Right lobe of liver (tissue), 4 donors: Measurements from ENCODE around the gene MYO5C.

Source experiments
- POLR2A ChIP-seq: fragments of 450-650 bp; IDR thresholded peaks from one replicate; pipeline ENCODE4 v1.6.1; 2017; ENCODE audit warnings: antibody characterized with exemption, mild to moderate bottlenecking
- TF ChIP-seq, protein P1 (sequence below), 4 donors: fragments of 200-600 bp in 3 of 4; fragments of 450-650 bp in 1 of 4; IDR thresholded peaks; one replicate each; pipeline versions ENCODE4 v1.5.1 to v1.8.0; 2016 to 2022; ENCODE audit warnings: antibody characterized with exemption in 4 of 4, mild to moderate bottlenecking in 2 of 4
- donor health status: DM: no; HTN: no; CAD: no.
- donor health status: DM: no; HTN: no; CAD: no.
- donor health status: DM: no; HTN: yes; CAD: no.

GRCh38 chr15:52193321-52193720 is 102.3 kb downstream of the MYO5C start:
- TF ChIP-seq, protein P1, sequence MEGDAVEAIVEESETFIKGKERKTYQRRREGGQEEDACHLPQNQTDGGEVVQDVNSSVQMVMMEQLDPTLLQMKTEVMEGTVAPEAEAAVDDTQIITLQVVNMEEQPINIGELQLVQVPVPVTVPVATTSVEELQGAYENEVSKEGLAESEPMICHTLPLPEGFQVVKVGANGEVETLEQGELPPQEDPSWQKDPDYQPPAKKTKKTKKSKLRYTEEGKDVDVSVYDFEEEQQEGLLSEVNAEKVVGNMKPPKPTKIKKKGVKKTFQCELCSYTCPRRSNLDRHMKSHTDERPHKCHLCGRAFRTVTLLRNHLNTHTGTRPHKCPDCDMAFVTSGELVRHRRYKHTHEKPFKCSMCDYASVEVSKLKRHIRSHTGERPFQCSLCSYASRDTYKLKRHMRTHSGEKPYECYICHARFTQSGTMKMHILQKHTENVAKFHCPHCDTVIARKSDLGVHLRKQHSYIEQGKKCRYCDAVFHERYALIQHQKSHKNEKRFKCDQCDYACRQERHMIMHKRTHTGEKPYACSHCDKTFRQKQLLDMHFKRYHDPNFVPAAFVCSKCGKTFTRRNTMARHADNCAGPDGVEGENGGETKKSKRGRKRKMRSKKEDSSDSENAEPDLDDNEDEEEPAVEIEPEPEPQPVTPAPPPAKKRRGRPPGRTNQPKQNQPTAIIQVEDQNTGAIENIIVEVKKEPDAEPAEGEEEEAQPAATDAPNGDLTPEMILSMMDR (IDR thresholded peaks at IDR 0.05): no peak
- TF ChIP-seq POLR2A: no peak
